GM12892 (cell line): ENCODE data around the gene ARPP21.

Experiments used
- POLR2A ChIP-seq: IDR thresholded peaks from 2 replicates; pipeline ENCODE4 v1.6.1; 2011; ENCODE audit warnings: low read depth, low read length, control low read depth
- POLR2AphosphoS5 ChIP-seq: IDR thresholded peaks from 2 replicates; pipeline ENCODE4 v1.6.1; 2011; ENCODE audit warnings: low read depth, low read length, control low read depth
- TAF1 ChIP-seq: IDR thresholded peaks from 2 replicates; pipeline ENCODE4 v1.6.1; 2011; ENCODE audit warnings: low read depth, mild to moderate bottlenecking, control low read depth, low read length, borderline replicate concordance

DNA sequence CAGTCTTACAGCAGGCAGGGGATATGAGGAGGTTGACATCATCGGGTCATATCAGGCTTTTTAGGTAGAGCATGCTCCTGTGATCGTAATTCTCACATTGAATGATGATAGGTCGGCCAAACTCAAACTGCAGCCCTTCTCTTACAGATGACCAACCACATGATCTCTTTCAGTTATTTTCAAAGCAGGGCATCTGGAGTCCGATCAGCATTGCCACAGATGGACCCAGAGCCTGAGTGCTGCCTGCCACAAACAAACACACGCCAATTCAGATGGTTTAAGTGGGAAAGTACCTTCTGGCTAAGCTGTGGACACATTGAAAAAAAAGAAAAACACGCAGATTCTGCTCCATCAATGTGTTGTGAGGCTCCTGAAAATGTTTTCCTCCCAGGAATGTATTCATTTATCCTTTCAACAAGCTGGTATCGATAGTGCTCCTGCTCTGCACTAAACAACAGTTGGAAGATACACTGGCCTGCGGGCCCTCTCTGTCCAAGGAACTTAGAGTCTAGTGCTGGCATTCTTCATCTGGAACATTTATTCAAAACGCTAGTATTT, 31.2 kb downstream of the ARPP21 start:
- TF ChIP-seq POLR2A (no peak), POLR2AphosphoS5 (no peak), TAF1 (no peak)
